ENCODE results near the gene NCAM2. TPM values are rescaled to one million over a fixed set of nuclear protein-coding genes. Genes with fewer than 3 reads are reported as not detected.
"Not testable (repeated sequence)": the region's sequence is repeated elsewhere in the genome, so short reads cannot be mapped to it uniquely, and the experiment has no call there.

NCAM2 gene
- total RNA-seq, 1 experiment from 2014 or later, result 4.8 TPM

- no peak for DNase-seq (ENCODE audit: low spot score)
These were observed 302.8 kb downstream of the NCAM2 start for GRCh38 chr21:21301013-21301412.

GRCh38 chr21:21309510-21309909 is 311.3 kb downstream of the NCAM2 start:
- no peak for DNase-seq (ENCODE audit: low spot score)

- DNase-seq (ENCODE audit: low spot score), result no peak
These were observed 326.1 kb downstream of the NCAM2 start for GRCh38 chr21:21324297-21324696.

- no peak for DNase-seq (ENCODE audit: low spot score)
These were observed 334.3 kb downstream of the NCAM2 start for GRCh38 chr21:21332492-21332891.

- DNase-seq (ENCODE audit: low spot score), result no peak
These were observed 342.8 kb downstream of the NCAM2 start for GRCh38 chr21:21341041-21341440.

GRCh38 chr21:21345296-21345695 is 347.1 kb downstream of the NCAM2 start:
- no peak for DNase-seq (ENCODE audit: low spot score)

GRCh38 chr21:21345872-21346271 is 347.7 kb downstream of the NCAM2 start:
- no peak for DNase-seq (ENCODE audit: low spot score)

- DNase-seq (ENCODE audit: low spot score), result no peak
These were observed 368.1 kb downstream of the NCAM2 start for GRCh38 chr21:21366277-21366676.

- DNase-seq (ENCODE audit: low spot score), result no peak
These were observed 369.4 kb downstream of the NCAM2 start for GRCh38 chr21:21367583-21367982.

- DNase-seq (ENCODE audit: low spot score), result no peak
These were observed 375.8 kb downstream of the NCAM2 start for GRCh38 chr21:21373969-21374368.

GRCh38 chr21:21383126-21383525 is 384.9 kb downstream of the NCAM2 start:
- DNase-seq (ENCODE audit: low spot score), result no peak

GRCh38 chr21:21384977-21385376 is 386.8 kb downstream of the NCAM2 start:
- no peak for DNase-seq (ENCODE audit: low spot score)

GRCh38 chr21:21385404-21385803 is 387.2 kb downstream of the NCAM2 start:
- DNase-seq (ENCODE audit: low spot score), result no peak

- DNase-seq (ENCODE audit: low spot score), result no peak
These were observed 389.7 kb downstream of the NCAM2 start for GRCh38 chr21:21387916-21388315.

GRCh38 chr21:21394064-21394463 is 395.9 kb downstream of the NCAM2 start:
- no peak for DNase-seq (ENCODE audit: low spot score)

GRCh38 chr21:21396424-21396823 is 398.2 kb downstream of the NCAM2 start:
- DNase-seq (ENCODE audit: low spot score), result no peak

- no peak for DNase-seq (ENCODE audit: low spot score)
These were observed 399.3 kb downstream of the NCAM2 start for GRCh38 chr21:21397464-21397863.

- no peak for DNase-seq (ENCODE audit: low spot score)
These were observed 403.2 kb downstream of the NCAM2 start for GRCh38 chr21:21401444-21401843.

GRCh38 chr21:21402187-21402586 is 404.0 kb downstream of the NCAM2 start:
- not testable (repeated sequence) for DNase-seq (ENCODE audit: low spot score)

GRCh38 chr21:21404261-21404660 is 406.1 kb downstream of the NCAM2 start:
- DNase-seq (ENCODE audit: low spot score), result not testable (repeated sequence)

- no peak for DNase-seq (ENCODE audit: low spot score)
These were observed 408.7 kb downstream of the NCAM2 start for GRCh38 chr21:21406921-21407320.

GRCh38 chr21:21412096-21412495 is 413.9 kb downstream of the NCAM2 start:
- DNase-seq (ENCODE audit: low spot score), result no peak

- DNase-seq (ENCODE audit: low spot score), result no peak
These were observed 417.5 kb downstream of the NCAM2 start for GRCh38 chr21:21415741-21416140.

- no peak for DNase-seq (ENCODE audit: low spot score)
These were observed 436.7 kb downstream of the NCAM2 start for GRCh38 chr21:21434944-21435343.
